ENCODE data around the gene HERC2. TPM values are rescaled to one million over a fixed set of nuclear protein-coding genes. Genes with fewer than 3 reads are reported as not detected.

HERC2 gene
- total and polyA plus RNA-seq, 12 donors, result 24.9 to 63.0 (median 52.1) TPM

GRCh38 chr15:28118531-28118930 is 203.4 kb downstream of the HERC2 start:
- Histone ChIP-seq H3K36me3 (replicated peaks in 1 of 2) (peaks cover 0 to 75% of the 10 kb centered on the region in 2 donors), H3K4me1 (replicated peaks in 1 of 2) (no peaks in the 10 kb centered on the region), H3K27me3 (no peaks in the 10 kb centered on the region), H3K9me3 (replicated peaks in 1 of 3) (no peaks in the 10 kb centered on the region), H3K27ac (no peak overlapping the region), H3K4me3 (no peak overlapping the region)
- intact Hi-C loops (cut with DNase I), result loop anchor here in 1 of 2 donors (10.0 kb wide), 1 partner anchor 1234 kb away; no protein-coding TSS in a partner anchor
- DNase-seq, result no peak
- 90 to 97% (median 95%) methylated on average over 9 to 10 of the region's 10 CpGs for WGBS, 4 donors
- TF ChIP-seq CTCF (IDR thresholded peaks at IDR 0.05) (no peak), POLR2A (IDR thresholded peaks at IDR 0.05) (no peak)

GRCh38 chr15:28118083-28118482 is 203.9 kb downstream of the HERC2 start:
- Histone ChIP-seq H3K36me3 (replicated peaks in 1 of 2) (peaks cover 0 to 78% of the 10 kb centered on the region in 2 donors), H3K4me3 (no peak overlapping the region), H3K9me3 (replicated peaks in 1 of 3) (no peaks in the 10 kb centered on the region), H3K4me1 (replicated peaks in 1 of 2) (no peaks in the 10 kb centered on the region), H3K27ac (no peak overlapping the region), H3K27me3 (no peaks in the 10 kb centered on the region)
- no peak for TF ChIP-seq CTCF (IDR thresholded peaks at IDR 0.05)
- no peak for TF ChIP-seq POLR2A (IDR thresholded peaks at IDR 0.05)
- no peak for DNase-seq
- 91 to 96% (median 93%) methylated on average over 5 to 11 of the region's 11 CpGs for WGBS, 4 donors
- intact Hi-C loops (cut with DNase I), result loop anchor here in 1 of 2 donors (10.0 kb wide), 1 partner anchor 1233 kb away; no protein-coding TSS in a partner anchor

GRCh38 chr15:28117432-28117990 is 204.5 kb downstream of the HERC2 start:
- intact Hi-C loops (cut with DNase I), result loop anchor here in 1 of 2 donors (10.0 kb wide), 1 partner anchor 1233 kb away; no protein-coding TSS in a partner anchor

More at GRCh38 chr15:28117432-28117990, 204.5 kb downstream of the HERC2 start:
- 94 to 95% (median 95%) methylated on average over 8 to 12 of the region's 12 CpGs for WGBS, 4 donors
- H3K9me3 ChIP-seq (replicated peaks in 1 of 3), result no peaks in the 10 kb centered on the region
- H3K27ac ChIP-seq, result no peak overlapping the region
- no peak overlapping the region for H3K4me3 ChIP-seq
- H3K4me1 ChIP-seq (replicated peaks in 1 of 2), result no peaks in the 10 kb centered on the region
- H3K27me3 ChIP-seq, result no peaks in the 10 kb centered on the region
- H3K36me3 ChIP-seq (replicated peaks in 1 of 2), result peaks cover 0 to 78% of the 10 kb centered on the region in 2 donors
- DNase-seq, result no peak
- TF ChIP-seq POLR2A (IDR thresholded peaks at IDR 0.05) (no peak), CTCF (IDR thresholded peaks at IDR 0.05) (no peak)
